SK-N-SH (cell line): Measurements from ENCODE around the gene LRRC59. TPM values are rescaled to one million over a fixed set of nuclear protein-coding genes. Genes with fewer than 3 reads are reported as not detected.
"Not testable (repeated sequence)": the region's sequence is repeated elsewhere in the genome, so short reads cannot be mapped to it uniquely, and the experiment has no call there.

Source experiments
- CTCF ChIA-PET: fragments of 300-600, 350-600 bp; formaldehyde crosslinking; extraction: SDS; loops from one replicate; lab custom pipeline; 2021; lab: Yijun Ruan, JAX
- POLR2A ChIA-PET: fragments of 350-600 bp; sonication (Branson Sonifier 250); formaldehyde crosslinking; extraction: SDS; loops from one replicate; lab custom pipeline; 2020; ENCODE audit warnings: antibody characterized with exemption, inconsistent platforms; lab: Yijun Ruan, JAX
- DNase-seq: peaks from one replicate; pipeline ENCODE4 v3.0.0; 2012
- H2AFZ ChIP-seq: fragments of 200-600 bp; sonication (generic); 2 replicates; pipeline ENCODE4 v1.8.1; 2016; ENCODE audit warnings: antibody characterized with exemption, mild to moderate bottlenecking, low read depth
- H3F3A ChIP-seq: fragments of 200-600 bp; sonication (generic); replicated peaks from 2 replicates; pipeline ENCODE3; 2016; ENCODE audit warnings: antibody characterized with exemption, mild to moderate bottlenecking; ENCODE audit not compliant: insufficient read depth
- H3K27ac ChIP-seq, 2 experiments: fragments of 200-500 bp in 1 of 2; fragments of 200-600 bp in 1 of 2; sonication (Bioruptor generic) in 1 of 2; sonication (generic), shearing (Covaris generic) in 1 of 2; 2 replicates each; pipeline versions ENCODE4 v1.5.1 to v1.6.1; 2014 to 2016; ENCODE audit warnings: low read depth in 2 of 2, inconsistent platforms in 1 of 2, low read length in 1 of 2, mild to moderate bottlenecking in 1 of 2, mixed read lengths in 1 of 2
- H3K27me3 ChIP-seq: fragments of 200-600 bp; sonication (generic), shearing (Covaris generic); 2 replicates; pipeline ENCODE4 v1.6.1; 2016; ENCODE audit warnings: mixed run types; ENCODE audit not compliant: insufficient read depth
- H3K36me3 ChIP-seq, 2 experiments: fragments of 200-500 bp in 1 of 2; fragments of 200-600 bp in 1 of 2; sonication (Bioruptor generic) in 1 of 2; sonication (generic) in 1 of 2; replicated peaks in 1 of 2; 2 replicates each; pipeline versions ENCODE3 to v1.5.1; 2014 to 2016; ENCODE audit warnings: low read length in 1 of 2, mild to moderate bottlenecking in 1 of 2; ENCODE audit not compliant: insufficient read depth in 2 of 2, control insufficient read depth in 1 of 2
- H3K4me1 ChIP-seq, 2 experiments: fragments of 200-500 bp in 1 of 2; fragments of 200-600 bp in 1 of 2; sonication (Bioruptor generic) in 1 of 2; sonication (generic), shearing (Covaris generic) in 1 of 2; 2 replicates each; pipeline versions ENCODE4 v1.5.1 to v1.6.1; 2014 to 2016; ENCODE audit warnings: low read depth in 1 of 2, low read length in 1 of 2, mixed run types in 1 of 2; ENCODE audit not compliant: insufficient read depth in 2 of 2, control insufficient read depth in 1 of 2
- H3K4me2 ChIP-seq: fragments of 200-600 bp; sonication (generic), shearing (Covaris generic); 2 replicates; pipeline ENCODE4 v1.6.1; 2017; ENCODE audit warnings: mixed run types
- H3K4me3 ChIP-seq, 2 experiments: fragments of 200-500 bp in 1 of 2; fragments of 200-600 bp in 1 of 2; sonication (Bioruptor generic) in 1 of 2; sonication (generic), shearing (Covaris generic) in 1 of 2; 2 replicates each; pipeline versions ENCODE4 v1.5.1 to v1.8.1; 2014 to 2016; ENCODE audit warnings: low read depth in 2 of 2, inconsistent platforms in 1 of 2, low read length in 1 of 2, mild to moderate bottlenecking in 1 of 2, mixed read lengths in 1 of 2, moderate library complexity in 1 of 2
- H3K79me2 ChIP-seq: fragments of 200-600 bp; sonication (generic); 2 replicates; pipeline ENCODE4 v1.8.1; 2017; ENCODE audit warnings: mild to moderate bottlenecking; ENCODE audit not compliant: insufficient read depth
- H3K9ac ChIP-seq: fragments of 200-600 bp; sonication (generic); 2 replicates; pipeline ENCODE4 v1.6.1; 2017; ENCODE audit warnings: mixed run types
- H3K9me2 ChIP-seq: fragments of 200-600 bp; sonication (generic); 2 replicates; pipeline ENCODE4 v1.6.1; 2017; ENCODE audit warnings: mixed run types
- H3K9me3 ChIP-seq: fragments of 200-600 bp; sonication (generic); 2 replicates; pipeline ENCODE4 v1.6.1; 2017; ENCODE audit warnings: mixed run types, mild to moderate bottlenecking, moderate library complexity
- H4K20me1 ChIP-seq: fragments of 200-600 bp; sonication (generic); 2 replicates; pipeline ENCODE4 v1.6.1; 2017; ENCODE audit warnings: mild to moderate bottlenecking, mixed run types; ENCODE audit not compliant: insufficient read depth
- CHD2 ChIP-seq: fragments of 150-350 bp; IDR thresholded peaks from 2 replicates; pipeline ENCODE4 v1.6.1; 2018; ENCODE audit warnings: low read length; ENCODE audit not compliant: partially characterized antibody
- ELF1 ChIP-seq: IDR thresholded peaks from 2 replicates; pipeline ENCODE4 v1.4.0; 2012
- EP300 ChIP-seq, 2 experiments: IDR thresholded peaks; 2 replicates each; pipeline versions ENCODE4 v1.4.0 to v1.6.1; 2012; ENCODE audit warnings: borderline replicate concordance in 1 of 2, low read depth in 1 of 2, low read length in 1 of 2
- IRF3 ChIP-seq: fragments of 150-350 bp; IDR thresholded peaks from 2 replicates; pipeline ENCODE4 v1.6.1; 2016; ENCODE audit warnings: mild to moderate bottlenecking, low read depth, low read length
- JUND ChIP-seq: IDR thresholded peaks from 2 replicates; pipeline ENCODE4 v1.4.0; 2012
- POLR2AphosphoS5 ChIP-seq: IDR thresholded peaks from 2 replicates; pipeline ENCODE4 v1.6.1; 2012; ENCODE audit warnings: low read depth, low read length
- RAD21 ChIP-seq: IDR thresholded peaks from 2 replicates; pipeline ENCODE4 v1.6.1; 2012; ENCODE audit warnings: mild to moderate bottlenecking, low read length
- RCOR1 ChIP-seq: fragments of 150-350 bp; IDR thresholded peaks from 2 replicates; pipeline ENCODE4 v1.6.1; 2017; ENCODE audit warnings: antibody characterized with exemption, low read length
- TCF12 ChIP-seq: IDR thresholded peaks from 2 replicates; pipeline ENCODE4 v1.4.0; 2012
- TEAD4 ChIP-seq: IDR thresholded peaks from 2 replicates; pipeline ENCODE4 v1.4.0; 2012; ENCODE audit warnings: mild to moderate bottlenecking, borderline replicate concordance; ENCODE audit not compliant: insufficient read depth
- ZBTB33 ChIP-seq: IDR thresholded peaks from 2 replicates; pipeline ENCODE4 v1.4.0; 2012; ENCODE audit warnings: low read depth, borderline replicate concordance
- WGBS: methylation state at CpG from one replicate; pipeline ENCODE4 v1.1.6; 2017; ENCODE audit warnings: low lambda C conversion rate; 5-methylcytosine and 5-hydroxymethylcytosine counted together
- polyA plus RNA-seq, 3 experiments: library from polyadenylated mRNA; depleted of rRNA; stranded (reverse); fragments of >200 nt; gene quantifications; 2 replicates each; pipeline ENCODE4 v1.2.3, GENCODE V29; 2012
- TF ChIP-seq, protein P1 (sequence below): fragments of 200-600 bp; sonication (generic); IDR thresholded peaks from 2 replicates; pipeline ENCODE4 v1.6.1; 2017; ENCODE audit warnings: antibody characterized with exemption, mild to moderate bottlenecking, moderate library complexity
- TF ChIP-seq, protein P2 (sequence below): IDR thresholded peaks from 2 replicates; pipeline ENCODE4 v1.6.1; 2012; ENCODE audit warnings: mild to moderate bottlenecking, low read depth, low read length, moderate library complexity

The LRRC59 gene
- polyA plus RNA-seq, 1 of the 3 experiments (the other 2 are of a cell fraction): 137 TPM

DNA sequence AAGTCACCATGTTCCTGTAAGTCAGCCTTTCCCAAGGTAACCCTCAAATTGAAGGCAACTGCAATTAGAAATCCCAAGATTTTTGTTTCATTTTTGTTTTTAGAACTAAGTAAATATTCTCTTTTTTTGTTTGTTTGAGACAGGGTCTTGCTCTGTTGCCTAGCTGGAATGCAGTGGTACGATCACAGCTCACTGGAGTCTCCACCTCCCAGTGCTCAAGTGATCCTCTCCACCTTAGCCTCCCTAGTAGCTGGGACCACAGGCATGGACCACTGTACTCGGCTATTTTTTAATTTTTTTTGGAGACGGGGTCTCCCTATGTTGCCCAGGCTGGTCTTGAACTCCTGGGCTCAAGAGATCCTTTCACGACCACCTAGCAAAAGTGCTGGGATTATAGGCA lies 10.6 kb upstream of the LRRC59 start:
- Histone ChIP-seq H3K4me3 (no peak overlapping the region), H3K36me3 (no peaks in the 10 kb centered on the region), H3K9me2 (no peaks in the 10 kb centered on the region), H2AFZ (no peak overlapping the region), H4K20me1 (no peaks in the 10 kb centered on the region), H3K9ac (no peak overlapping the region), H3K27ac (no peak overlapping the region), H3K27me3 (peaks cover 45% of the 10 kb centered on the region), H3K9me3 (no peaks in the 10 kb centered on the region), H3F3A (no peaks in the 10 kb centered on the region), H3K4me1 (no peaks in the 10 kb centered on the region), H3K79me2 (no peaks in the 10 kb centered on the region), H3K4me2 (no peak overlapping the region)
- ChIA-PET CTCF (interaction anchor here (1.3 to 9.4 kb wide), 3 partner anchors 10 to 72 kb away, joined by 3 to 80 read pairs (median 12); partner anchors contain the start of gene LRRC59), POLR2A (no interaction called here)
- no peak for TF ChIP-seq CHD2
- TF ChIP-seq POLR2AphosphoS5: no peak
- no peak for TF ChIP-seq RAD21
- TF ChIP-seq, protein P1, sequence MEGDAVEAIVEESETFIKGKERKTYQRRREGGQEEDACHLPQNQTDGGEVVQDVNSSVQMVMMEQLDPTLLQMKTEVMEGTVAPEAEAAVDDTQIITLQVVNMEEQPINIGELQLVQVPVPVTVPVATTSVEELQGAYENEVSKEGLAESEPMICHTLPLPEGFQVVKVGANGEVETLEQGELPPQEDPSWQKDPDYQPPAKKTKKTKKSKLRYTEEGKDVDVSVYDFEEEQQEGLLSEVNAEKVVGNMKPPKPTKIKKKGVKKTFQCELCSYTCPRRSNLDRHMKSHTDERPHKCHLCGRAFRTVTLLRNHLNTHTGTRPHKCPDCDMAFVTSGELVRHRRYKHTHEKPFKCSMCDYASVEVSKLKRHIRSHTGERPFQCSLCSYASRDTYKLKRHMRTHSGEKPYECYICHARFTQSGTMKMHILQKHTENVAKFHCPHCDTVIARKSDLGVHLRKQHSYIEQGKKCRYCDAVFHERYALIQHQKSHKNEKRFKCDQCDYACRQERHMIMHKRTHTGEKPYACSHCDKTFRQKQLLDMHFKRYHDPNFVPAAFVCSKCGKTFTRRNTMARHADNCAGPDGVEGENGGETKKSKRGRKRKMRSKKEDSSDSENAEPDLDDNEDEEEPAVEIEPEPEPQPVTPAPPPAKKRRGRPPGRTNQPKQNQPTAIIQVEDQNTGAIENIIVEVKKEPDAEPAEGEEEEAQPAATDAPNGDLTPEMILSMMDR: no peak
- TF ChIP-seq RCOR1: no peak
- WGBS: 51% methylated on average over 4 of the region's 4 CpGs
- DNase-seq: no peak

DNA sequence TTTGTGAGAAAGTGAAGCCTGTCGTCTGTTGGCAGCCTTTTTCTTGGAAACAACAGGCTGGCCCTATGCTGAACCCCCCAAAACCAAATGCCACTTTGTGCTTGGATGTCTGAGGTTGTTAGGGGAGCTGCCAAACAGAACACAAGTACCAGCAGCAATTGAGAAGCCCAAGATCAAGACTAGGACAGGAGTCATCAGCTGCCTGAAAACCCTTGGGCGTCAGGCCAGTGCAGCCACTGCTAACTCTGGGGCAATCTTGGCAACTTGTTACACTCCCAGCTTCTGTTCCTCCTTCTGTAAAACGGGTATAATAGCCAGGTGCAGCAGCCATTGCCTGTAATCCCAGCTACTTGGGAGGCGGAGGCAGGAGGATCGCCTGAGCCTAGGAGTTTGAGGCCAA lies 9.3 kb upstream of the LRRC59 start:
- H3K4me2 ChIP-seq: no peak overlapping the region
- no peak overlapping the region for H2AFZ ChIP-seq
- 44% methylated on average over 5 of the region's 5 CpGs for WGBS
- no peaks in the 10 kb centered on the region for H3K36me3 ChIP-seq
- DNase-seq: no peak
- POLR2A ChIA-PET: no interaction called here
- H3K9ac ChIP-seq: no peak overlapping the region
- H3F3A ChIP-seq: no peaks in the 10 kb centered on the region
- H3K4me3 ChIP-seq: no peak overlapping the region
- H4K20me1 ChIP-seq: no peaks in the 10 kb centered on the region
- H3K27me3 ChIP-seq: peaks cover 51% of the 10 kb centered on the region
- H3K79me2 ChIP-seq: no peaks in the 10 kb centered on the region
- no peak overlapping the region for H3K27ac ChIP-seq
- H3K4me1 ChIP-seq: no peaks in the 10 kb centered on the region
- CTCF ChIA-PET: interaction anchor here (1.5 to 9.4 kb wide), 3 partner anchors 9 to 76 kb away, joined by 3 to 80 read pairs (median 12); partner anchors contain the start of gene LRRC59
- H3K9me3 ChIP-seq: no peaks in the 10 kb centered on the region
- H3K9me2 ChIP-seq: no peaks in the 10 kb centered on the region
- TF ChIP-seq ZBTB33: no peak
- no peak for TF ChIP-seq ELF1
- TF ChIP-seq, protein P2, sequence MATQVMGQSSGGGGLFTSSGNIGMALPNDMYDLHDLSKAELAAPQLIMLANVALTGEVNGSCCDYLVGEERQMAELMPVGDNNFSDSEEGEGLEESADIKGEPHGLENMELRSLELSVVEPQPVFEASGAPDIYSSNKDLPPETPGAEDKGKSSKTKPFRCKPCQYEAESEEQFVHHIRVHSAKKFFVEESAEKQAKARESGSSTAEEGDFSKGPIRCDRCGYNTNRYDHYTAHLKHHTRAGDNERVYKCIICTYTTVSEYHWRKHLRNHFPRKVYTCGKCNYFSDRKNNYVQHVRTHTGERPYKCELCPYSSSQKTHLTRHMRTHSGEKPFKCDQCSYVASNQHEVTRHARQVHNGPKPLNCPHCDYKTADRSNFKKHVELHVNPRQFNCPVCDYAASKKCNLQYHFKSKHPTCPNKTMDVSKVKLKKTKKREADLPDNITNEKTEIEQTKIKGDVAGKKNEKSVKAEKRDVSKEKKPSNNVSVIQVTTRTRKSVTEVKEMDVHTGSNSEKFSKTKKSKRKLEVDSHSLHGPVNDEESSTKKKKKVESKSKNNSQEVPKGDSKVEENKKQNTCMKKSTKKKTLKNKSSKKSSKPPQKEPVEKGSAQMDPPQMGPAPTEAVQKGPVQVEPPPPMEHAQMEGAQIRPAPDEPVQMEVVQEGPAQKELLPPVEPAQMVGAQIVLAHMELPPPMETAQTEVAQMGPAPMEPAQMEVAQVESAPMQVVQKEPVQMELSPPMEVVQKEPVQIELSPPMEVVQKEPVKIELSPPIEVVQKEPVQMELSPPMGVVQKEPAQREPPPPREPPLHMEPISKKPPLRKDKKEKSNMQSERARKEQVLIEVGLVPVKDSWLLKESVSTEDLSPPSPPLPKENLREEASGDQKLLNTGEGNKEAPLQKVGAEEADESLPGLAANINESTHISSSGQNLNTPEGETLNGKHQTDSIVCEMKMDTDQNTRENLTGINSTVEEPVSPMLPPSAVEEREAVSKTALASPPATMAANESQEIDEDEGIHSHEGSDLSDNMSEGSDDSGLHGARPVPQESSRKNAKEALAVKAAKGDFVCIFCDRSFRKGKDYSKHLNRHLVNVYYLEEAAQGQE: no peak
- no peak for TF ChIP-seq IRF3
- no peak for TF ChIP-seq TEAD4
- no peak for TF ChIP-seq RAD21
- TF ChIP-seq JUND: no peak
- TF ChIP-seq TCF12: no peak
- no peak for TF ChIP-seq EP300 (IDR thresholded peaks at IDR 0.05; ENCODE audit: borderline replicate concordance in 1 of 2, low read depth in 1 of 2, low read length in 1 of 2)

DNA sequence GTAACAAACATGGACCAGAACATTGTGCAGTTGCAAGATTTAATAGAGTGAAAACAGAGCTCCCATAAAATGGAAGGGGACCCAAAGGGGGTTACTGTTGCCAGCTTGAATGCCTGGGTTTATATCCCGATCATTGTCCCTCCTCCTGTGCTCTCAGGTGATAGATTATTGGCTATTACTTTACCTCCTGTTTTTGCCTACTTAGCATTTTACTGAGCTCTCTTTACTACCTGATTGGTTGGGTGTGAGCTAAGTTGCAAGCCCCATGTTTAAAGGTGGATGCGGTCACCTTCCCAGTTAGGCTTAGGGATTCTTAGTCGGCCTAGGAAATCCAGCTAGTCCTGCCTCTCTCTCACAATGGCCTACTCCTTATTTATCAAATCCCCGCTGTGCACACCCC lies 8.0 kb upstream of the LRRC59 start:
- H3K9ac ChIP-seq, DNase-seq, H2AFZ ChIP-seq, H3K4me3 ChIP-seq, H4K20me1 ChIP-seq, H3F3A ChIP-seq, H3K9me3 ChIP-seq, POLR2A ChIA-PET, H3K4me1 ChIP-seq, H3K36me3 ChIP-seq, H3K4me2 ChIP-seq, H3K9me2 ChIP-seq, H3K79me2 ChIP-seq, H3K27ac ChIP-seq: not testable (repeated sequence)
- H3K27me3 ChIP-seq: peaks cover 51% of the 10 kb centered on the region
- WGBS: 47% methylated on average over 4 of the region's 4 CpGs
- CTCF ChIA-PET: interaction anchor here (3.3 to 9.4 kb wide), 2 partner anchors 7 to 74 kb away, joined by 12 to 80 read pairs; partner anchors contain the start of gene LRRC59
